Stimulated activated CD8-positive, alpha-beta memory T cell treated with anti-CD3 and anti-CD28 coated beads, Interleukin-4, amount 100 ng/mL, for 48 hours (primary cell): Measurements from ENCODE around the gene TFAP2D.

Experiments
- DNase-seq: peaks from one replicate; pipeline ENCODE4 v3.0.0-alpha.2; 2020

TFAP2D gene

GRCh38 chr6:50713226-50713625, at the start of gene TFAP2D:
Gene TFAP2D (plus strand): TSS chr6:50713526. CDS start chr6:50714056, 530 bp downstream.
- DNase-seq, result no peak

GRCh38 chr6:50663806-50664205, 49.5 kb upstream of the TFAP2D start:
- no peak for DNase-seq

DNA sequence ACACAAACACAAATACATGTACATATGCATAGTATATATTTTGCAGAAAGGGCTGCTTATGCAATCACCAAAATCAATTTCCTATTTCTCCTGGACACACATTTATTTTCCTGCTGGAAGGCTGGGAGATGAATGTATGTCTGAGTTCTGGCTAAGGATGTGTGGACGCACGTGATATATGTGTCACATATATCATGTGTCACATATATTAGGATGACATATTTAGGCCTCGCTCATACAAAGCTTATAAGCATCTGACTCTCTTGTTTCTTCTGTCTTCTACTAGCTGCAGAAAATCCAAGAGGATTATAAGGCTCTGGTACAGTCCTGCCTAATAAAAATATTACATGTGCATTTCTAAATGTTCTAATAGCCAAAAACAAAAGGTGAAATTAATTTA, 47.2 kb upstream of the TFAP2D start:
- no peak for DNase-seq

GRCh38 chr6:50681213-50681824, 32.0 kb upstream of the TFAP2D start:
- DNase-seq, result no peak

DNA sequence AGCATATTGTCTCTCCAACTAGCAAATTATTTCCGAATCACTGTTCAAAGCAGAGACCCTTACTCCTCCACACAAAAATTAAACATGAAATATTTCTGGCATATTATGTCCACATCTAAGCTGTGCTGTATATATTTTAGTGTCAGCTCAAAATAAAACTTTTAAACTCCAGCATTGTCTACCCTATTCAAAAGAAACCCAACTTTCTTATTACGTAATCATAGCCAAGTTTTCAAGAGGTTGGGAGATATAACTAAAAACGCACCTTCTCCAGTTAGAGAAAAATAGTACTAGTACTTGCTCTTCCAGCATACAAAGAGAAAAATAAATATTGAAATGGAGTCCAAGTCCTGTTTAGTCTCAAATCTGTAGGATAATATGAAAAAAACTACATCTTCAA, 24.1 kb upstream of the TFAP2D start:
- no peak for DNase-seq

- no peak for DNase-seq
Observed at GRCh38 chr6:50691814-50692495, 21.4 kb upstream of the TFAP2D start.

GRCh38 chr6:50698546-50698945, 14.8 kb upstream of the TFAP2D start:
- no peak for DNase-seq

GRCh38 chr6:50699051-50699775, 14.1 kb upstream of the TFAP2D start:
- no peak for DNase-seq

GRCh38 chr6:50706575-50706974, 6.8 kb upstream of the TFAP2D start:
- no peak for DNase-seq

GRCh38 chr6:50707191-50707590, 6.1 kb upstream of the TFAP2D start:
- DNase-seq, result no peak

- DNase-seq, result no peak
Observed at GRCh38 chr6:50707652-50708300, 5.5 kb upstream of the TFAP2D start.

DNA sequence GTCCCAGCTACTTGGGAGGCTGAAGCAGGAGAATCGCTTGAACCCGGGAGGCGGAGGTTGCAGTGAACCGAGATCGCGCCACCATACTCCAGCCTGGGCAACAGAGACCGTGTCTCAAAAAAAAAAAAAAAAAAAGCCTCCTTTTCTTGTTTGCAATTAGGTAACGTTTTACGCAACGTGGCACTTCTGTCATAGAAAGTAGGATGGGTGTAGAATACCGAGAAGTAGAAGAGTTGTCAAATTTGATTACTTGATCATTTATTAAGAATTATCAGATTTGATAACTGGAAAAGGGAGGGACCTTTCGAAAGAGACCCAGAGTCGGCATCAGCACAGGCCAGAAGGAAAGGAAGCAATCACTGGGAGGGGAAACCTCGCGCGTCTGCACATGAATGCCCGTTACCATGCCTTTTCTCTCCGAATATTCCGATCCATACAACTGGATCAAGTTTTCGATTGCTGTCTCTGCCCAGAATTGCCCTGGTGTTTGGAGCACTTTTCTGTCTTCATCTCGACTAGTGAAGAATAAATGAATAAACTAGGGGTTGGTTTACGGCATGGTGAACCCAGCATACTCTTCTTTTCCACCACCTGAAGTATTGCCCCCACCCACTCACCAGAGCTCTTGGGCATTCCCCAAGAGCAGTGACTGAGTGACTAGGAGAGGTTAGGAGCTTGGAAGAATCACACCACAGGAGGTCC, 4.5 kb upstream of the TFAP2D start:
- DNase-seq, result no peak

DNA sequence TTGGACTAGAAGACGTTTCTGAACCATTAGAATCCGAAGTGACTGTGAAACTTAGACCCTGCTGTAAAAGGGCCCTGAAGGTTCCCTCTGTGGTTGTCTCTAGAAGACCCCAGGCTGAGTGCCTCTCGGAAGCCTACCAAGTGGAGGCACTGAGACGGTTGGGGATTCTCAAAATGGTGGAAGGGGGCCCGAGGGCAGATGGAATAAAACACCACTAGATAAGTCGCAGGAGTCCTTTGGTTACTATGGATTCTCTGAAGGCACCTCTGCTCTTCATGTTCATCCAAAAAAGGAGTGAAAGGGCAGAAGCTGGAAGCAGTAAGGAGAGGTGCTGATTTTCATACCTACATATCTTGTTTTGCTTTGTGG, 4.0 kb upstream of the TFAP2D start:
- DNase-seq, result no peak

DNA sequence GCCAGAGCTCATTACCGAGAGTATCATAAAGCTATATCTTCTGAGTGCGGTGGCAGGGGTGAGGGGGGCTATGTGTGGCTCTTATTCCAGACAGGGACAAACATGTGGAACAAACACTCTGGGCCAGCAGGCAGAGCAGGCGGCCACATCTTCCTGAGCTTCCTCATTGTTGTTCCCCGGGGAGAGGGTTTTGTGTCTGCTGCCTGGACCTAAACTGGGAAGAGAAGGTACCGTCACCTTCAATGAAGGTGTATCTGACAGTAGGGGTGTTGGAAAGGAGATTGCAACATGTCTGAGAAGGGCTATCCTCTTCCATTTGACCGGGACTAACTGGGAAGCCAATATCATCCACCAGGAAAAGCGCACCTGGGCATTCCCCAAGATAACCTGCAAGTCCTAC, 1.6 kb upstream of the TFAP2D start:
- no peak for DNase-seq

- no peak for DNase-seq
Observed at GRCh38 chr6:50712291-50712690, 1.0 kb upstream of the TFAP2D start.

- no peak for DNase-seq
Observed at GRCh38 chr6:50713977-50714486, 706 bp downstream of the TFAP2D start.

- no peak for DNase-seq
Observed at GRCh38 chr6:50714487-50715379, 1.4 kb downstream of the TFAP2D start.

GRCh38 chr6:50716899-50717509, 3.7 kb downstream of the TFAP2D start:
- no peak for DNase-seq

GRCh38 chr6:50717734-50718457, 4.6 kb downstream of the TFAP2D start:
- DNase-seq, result no peak

GRCh38 chr6:50718566-50718965, 5.2 kb downstream of the TFAP2D start:
- DNase-seq, result no peak

DNA sequence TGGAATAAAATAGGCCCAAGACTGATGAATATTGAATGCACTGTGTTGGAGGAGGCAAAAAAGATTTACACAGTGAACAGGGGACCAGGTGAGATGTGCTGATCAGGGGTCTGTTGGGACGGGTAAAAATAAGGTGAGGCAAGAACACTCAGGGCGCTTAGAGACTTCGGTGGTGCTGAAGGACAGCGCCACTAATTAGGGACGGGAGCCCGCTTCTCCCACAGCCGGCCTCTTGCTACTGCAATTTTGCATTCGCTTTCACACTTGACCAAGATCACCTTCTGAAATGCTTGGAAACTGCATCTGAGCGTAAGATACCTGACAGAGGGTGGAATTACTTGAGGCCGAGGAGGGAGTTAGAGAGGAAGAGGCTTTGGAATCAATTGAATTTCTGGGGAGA, 7.3 kb downstream of the TFAP2D start:
- DNase-seq, result no peak
